ENCODE results near the gene IL1RN. TPM values are rescaled to one million over a fixed set of nuclear protein-coding genes. Genes with fewer than 3 reads are reported as not detected.

The IL1RN gene
- total RNA-seq, 4 donors from 2014 or later, result 129 to 147 (median 135) TPM

DNA sequence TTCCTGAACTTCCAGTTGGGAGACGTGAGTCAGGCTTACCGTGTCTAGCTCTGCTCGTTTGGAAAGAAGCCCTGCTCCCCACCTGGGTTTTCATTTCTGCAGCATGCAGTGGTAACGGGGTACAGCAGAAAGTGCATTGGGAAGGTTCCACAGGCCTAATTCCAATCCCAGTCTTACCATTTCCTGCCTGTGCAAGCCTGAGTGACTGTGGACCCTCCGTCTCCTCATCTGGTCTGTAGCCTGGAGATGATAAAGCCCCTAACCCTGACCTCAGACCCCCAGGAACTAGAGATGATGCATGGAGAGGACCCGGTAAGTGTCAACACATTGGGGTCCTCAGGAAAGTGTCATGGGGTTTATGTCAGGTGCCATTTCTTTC is 40.6 kb downstream of the IL1RN start:
- DNase-seq (ENCODE audit: low spot score in 2 of 2), result no peak
- TF ChIP-seq, protein P1, sequence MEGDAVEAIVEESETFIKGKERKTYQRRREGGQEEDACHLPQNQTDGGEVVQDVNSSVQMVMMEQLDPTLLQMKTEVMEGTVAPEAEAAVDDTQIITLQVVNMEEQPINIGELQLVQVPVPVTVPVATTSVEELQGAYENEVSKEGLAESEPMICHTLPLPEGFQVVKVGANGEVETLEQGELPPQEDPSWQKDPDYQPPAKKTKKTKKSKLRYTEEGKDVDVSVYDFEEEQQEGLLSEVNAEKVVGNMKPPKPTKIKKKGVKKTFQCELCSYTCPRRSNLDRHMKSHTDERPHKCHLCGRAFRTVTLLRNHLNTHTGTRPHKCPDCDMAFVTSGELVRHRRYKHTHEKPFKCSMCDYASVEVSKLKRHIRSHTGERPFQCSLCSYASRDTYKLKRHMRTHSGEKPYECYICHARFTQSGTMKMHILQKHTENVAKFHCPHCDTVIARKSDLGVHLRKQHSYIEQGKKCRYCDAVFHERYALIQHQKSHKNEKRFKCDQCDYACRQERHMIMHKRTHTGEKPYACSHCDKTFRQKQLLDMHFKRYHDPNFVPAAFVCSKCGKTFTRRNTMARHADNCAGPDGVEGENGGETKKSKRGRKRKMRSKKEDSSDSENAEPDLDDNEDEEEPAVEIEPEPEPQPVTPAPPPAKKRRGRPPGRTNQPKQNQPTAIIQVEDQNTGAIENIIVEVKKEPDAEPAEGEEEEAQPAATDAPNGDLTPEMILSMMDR (IDR thresholded peaks at IDR 0.05), result no peak
- no peak for TF ChIP-seq EP300 (IDR thresholded peaks at IDR 0.05)
- TF ChIP-seq POLR2A (IDR thresholded peaks at IDR 0.05), result no peak
- TF ChIP-seq POLR2AphosphoS5 (IDR thresholded peaks at IDR 0.05), result no peak
- H3K9me3 ChIP-seq, result no peaks in the 10 kb centered on the region
- H3K36me3 ChIP-seq, result no peaks in the 10 kb centered on the region
- H3K4me1 ChIP-seq, result peaks cover 8% of the 10 kb centered on the region
- H3K4me3 ChIP-seq, result no peak overlapping the region
- 79% methylated on average over 6 of the region's 6 CpGs for WGBS
- H3K27me3 ChIP-seq, result no peaks in the 10 kb centered on the region
- no peak overlapping the region for H3K27ac ChIP-seq

- Histone ChIP-seq H3K36me3 (no peaks in the 10 kb centered on the region), H3K27me3 (no peaks in the 10 kb centered on the region), H3K4me3 (no peak overlapping the region), H3K4me1 (peaks cover 13% of the 10 kb centered on the region), H3K27ac (no peak overlapping the region), H3K9me3 (no peaks in the 10 kb centered on the region)
- no peak for DNase-seq (ENCODE audit: low spot score in 2 of 2)
- no peak for TF ChIP-seq POLR2A (IDR thresholded peaks at IDR 0.05)
- TF ChIP-seq, protein P1 (IDR thresholded peaks at IDR 0.05), result no peak
- no peak for TF ChIP-seq EP300 (IDR thresholded peaks at IDR 0.05)
- no peak for TF ChIP-seq POLR2AphosphoS5 (IDR thresholded peaks at IDR 0.05)
- WGBS, result 94% methylated on average over 8 of the region's 8 CpGs
These were observed 41.7 kb downstream of the IL1RN start for GRCh38 chr2:113169002-113169530.

DNA sequence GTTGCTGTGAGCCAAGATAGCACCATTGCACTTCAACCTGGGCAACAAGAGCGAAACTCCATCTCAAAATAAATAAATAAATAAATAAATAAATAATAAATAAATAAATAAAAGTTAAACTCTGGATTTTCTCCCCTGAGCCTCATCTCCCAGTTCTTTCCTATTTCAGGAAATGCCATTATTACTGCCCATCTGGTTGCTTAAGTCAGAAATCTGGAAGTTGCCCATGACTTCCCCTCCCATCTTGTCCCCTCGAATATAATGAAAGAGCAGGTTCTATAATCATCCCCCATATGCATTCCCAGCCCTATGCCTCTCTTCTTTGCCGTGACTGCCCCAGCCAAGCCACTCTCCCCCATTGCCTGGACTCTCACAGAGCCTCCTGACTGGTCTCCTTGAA is 42.2 kb downstream of the IL1RN start:
- Histone ChIP-seq H3K27me3 (no peaks in the 10 kb centered on the region), H3K4me1 (peaks cover 8% of the 10 kb centered on the region), H3K36me3 (no peaks in the 10 kb centered on the region), H3K4me3 (no peak overlapping the region), H3K27ac (no peak overlapping the region), H3K9me3 (no peaks in the 10 kb centered on the region)
- TF ChIP-seq POLR2AphosphoS5 (IDR thresholded peaks at IDR 0.05), result no peak
- TF ChIP-seq, protein P1 (IDR thresholded peaks at IDR 0.05), result no peak
- no peak for TF ChIP-seq EP300 (IDR thresholded peaks at IDR 0.05)
- no peak for TF ChIP-seq POLR2A (IDR thresholded peaks at IDR 0.05)
- peak in 1 of 2 donors; percentile 53 for DNase-seq (ENCODE audit: low spot score in 2 of 2)
- WGBS, result 82% methylated on average over 3 of the region's 3 CpGs

- Histone ChIP-seq H3K27me3 (no peaks in the 10 kb centered on the region), H3K9me3 (no peaks in the 10 kb centered on the region), H3K4me1 (peaks cover 5% of the 10 kb centered on the region), H3K4me3 (no peak overlapping the region), H3K27ac (no peak overlapping the region), H3K36me3 (no peaks in the 10 kb centered on the region)
- TF ChIP-seq POLR2AphosphoS5 (IDR thresholded peaks at IDR 0.05) (no peak), EP300 (IDR thresholded peaks at IDR 0.05) (no peak), POLR2A (IDR thresholded peaks at IDR 0.05) (no peak)
- TF ChIP-seq, protein P1 (IDR thresholded peaks at IDR 0.05), result no peak
- peak in 1 of 2 donors; percentile 3 for DNase-seq (ENCODE audit: low spot score in 2 of 2)
- 92% methylated on average over 8 of the region's 8 CpGs for WGBS
These were observed 44.1 kb downstream of the IL1RN start for GRCh38 chr2:113171334-113172075.

- H3K27me3 ChIP-seq, result no peaks in the 10 kb centered on the region
- no peaks in the 10 kb centered on the region for H3K36me3 ChIP-seq
- no peak overlapping the region for H3K27ac ChIP-seq
- DNase-seq (ENCODE audit: low spot score in 2 of 2), result peak in 1 of 2 donors; percentile 56
- peaks cover 5% of the 10 kb centered on the region for H3K4me1 ChIP-seq
- H3K4me3 ChIP-seq, result no peak overlapping the region
- 89% methylated on average over 8 of the region's 16 CpGs for WGBS
- no peak for TF ChIP-seq POLR2A (IDR thresholded peaks at IDR 0.05)
- TF ChIP-seq, protein P1 (IDR thresholded peaks at IDR 0.05), result no peak
- TF ChIP-seq EP300 (IDR thresholded peaks at IDR 0.05), result no peak
- TF ChIP-seq POLR2AphosphoS5 (IDR thresholded peaks at IDR 0.05), result no peak
- no peaks in the 10 kb centered on the region for H3K9me3 ChIP-seq
These were observed 45.5 kb downstream of the IL1RN start for GRCh38 chr2:113172721-113173541.

Data from suprapubic skin (tissue), 4 donors.